ENCODE results near the gene NFIA. TPM values are rescaled to one million over a fixed set of nuclear protein-coding genes. Genes with fewer than 3 reads are reported as not detected.

NFIA gene
- total and polyA plus RNA-seq, 2 donors (not counting 1 experiment from before 2014, with no cell fraction given): 5.4 to 11.0 TPM

GRCh38 chr1:61330018-61330417 lies 247.7 kb downstream of the NFIA start:
- Histone ChIP-seq H3K79me2 (ENCODE audit: control insufficient read depth, insufficient read depth, low read length) (no peaks in the 10 kb centered on the region), H2AFZ (ENCODE audit: low read length) (no peak overlapping the region), H3K27me3 (ENCODE audit: control insufficient read depth, insufficient read depth, low read length) (no peaks in the 10 kb centered on the region), H4K20me1 (ENCODE audit: control insufficient read depth, extremely low read depth, insufficient read depth, low read length) (no peaks in the 10 kb centered on the region), H3K36me3 (ENCODE audit: control insufficient read depth, insufficient read depth, low read length) (no peaks in the 10 kb centered on the region), H3K4me1 (ENCODE audit: control insufficient read depth, extremely low read depth, insufficient read depth, low read length) (no peaks in the 10 kb centered on the region), H3K9ac (ENCODE audit: insufficient read depth, low read length) (no peak overlapping the region), H3K4me2 (ENCODE audit: extremely low read depth, insufficient read depth, low read length) (no peak overlapping the region), H3K4me3 (replicated peaks in 1 of 4; ENCODE audit: control extremely low read depth in 1 of 4, insufficient read depth in 1 of 4, low read depth in 3 of 4, low read length in 4 of 4) (no peak overlapping the region), H3K27ac (ENCODE audit: insufficient read depth, low read length) (no peak overlapping the region), H3K9me3 (ENCODE audit: control insufficient read depth, insufficient read depth, low read depth, low read length) (no peaks in the 10 kb centered on the region)
- DNase-seq (ENCODE audit: low read depth in 2 of 2): no peak
- TF ChIP-seq CTCF (conservative IDR thresholded peaks at IDR 0.05 in 1 of 2, IDR thresholded peaks at IDR 0.05 in 1 of 2; ENCODE audit: low read depth in 1 of 2, low read length in 2 of 2) (no peak), EZH2 (IDR thresholded peaks at IDR 0.05; ENCODE audit: low read length, missing control alignments) (no peak)

- Histone ChIP-seq H3K27me3 (ENCODE audit: control insufficient read depth, insufficient read depth, low read length) (no peaks in the 10 kb centered on the region), H3K9ac (ENCODE audit: insufficient read depth, low read length) (no peak overlapping the region), H3K36me3 (ENCODE audit: control insufficient read depth, insufficient read depth, low read length) (no peaks in the 10 kb centered on the region), H4K20me1 (ENCODE audit: control insufficient read depth, extremely low read depth, insufficient read depth, low read length) (no peaks in the 10 kb centered on the region), H3K4me1 (ENCODE audit: control insufficient read depth, extremely low read depth, insufficient read depth, low read length) (no peaks in the 10 kb centered on the region), H3K9me3 (ENCODE audit: control insufficient read depth, insufficient read depth, low read depth, low read length) (no peaks in the 10 kb centered on the region), H3K4me2 (ENCODE audit: extremely low read depth, insufficient read depth, low read length) (no peak overlapping the region), H3K27ac (ENCODE audit: insufficient read depth, low read length) (no peak overlapping the region), H3K4me3 (replicated peaks in 1 of 4; ENCODE audit: control extremely low read depth in 1 of 4, insufficient read depth in 1 of 4, low read depth in 3 of 4, low read length in 4 of 4) (no peak overlapping the region), H3K79me2 (ENCODE audit: control insufficient read depth, insufficient read depth, low read length) (no peaks in the 10 kb centered on the region), H2AFZ (ENCODE audit: low read length) (no peak overlapping the region)
- DNase-seq (ENCODE audit: low read depth in 2 of 2): no peak
- TF ChIP-seq CTCF (conservative IDR thresholded peaks at IDR 0.05 in 1 of 2, IDR thresholded peaks at IDR 0.05 in 1 of 2; ENCODE audit: low read depth in 1 of 2, low read length in 2 of 2) (no peak), EZH2 (IDR thresholded peaks at IDR 0.05; ENCODE audit: low read length, missing control alignments) (no peak)
Observed at GRCh38 chr1:61330571-61330970, 248.2 kb downstream of the NFIA start.

- H3K4me1 ChIP-seq (ENCODE audit: control insufficient read depth, extremely low read depth, insufficient read depth, low read length): peaks cover under 1% of the 10 kb centered on the region
- no peaks in the 10 kb centered on the region for H4K20me1 ChIP-seq (ENCODE audit: control insufficient read depth, extremely low read depth, insufficient read depth, low read length)
- peaks cover 5% of the 10 kb centered on the region for H3K27me3 ChIP-seq (ENCODE audit: control insufficient read depth, insufficient read depth, low read length)
- no peak overlapping the region for H3K27ac ChIP-seq (ENCODE audit: insufficient read depth, low read length)
- no peak overlapping the region for H3K9ac ChIP-seq (ENCODE audit: insufficient read depth, low read length)
- no peak for TF ChIP-seq CTCF (conservative IDR thresholded peaks at IDR 0.05 in 1 of 2, IDR thresholded peaks at IDR 0.05 in 1 of 2; ENCODE audit: low read depth in 1 of 2, low read length in 2 of 2)
- no peaks in the 10 kb centered on the region for H3K36me3 ChIP-seq (ENCODE audit: control insufficient read depth, insufficient read depth, low read length)
- H3K79me2 ChIP-seq (ENCODE audit: control insufficient read depth, insufficient read depth, low read length): no peaks in the 10 kb centered on the region
- H3K4me3 ChIP-seq (replicated peaks in 1 of 4; ENCODE audit: control extremely low read depth in 1 of 4, insufficient read depth in 1 of 4, low read depth in 3 of 4, low read length in 4 of 4): no peak overlapping the region
- no peak for DNase-seq (ENCODE audit: low read depth in 2 of 2)
- H2AFZ ChIP-seq (ENCODE audit: low read length): no peak overlapping the region
- H3K4me2 ChIP-seq (ENCODE audit: extremely low read depth, insufficient read depth, low read length): no peak overlapping the region
- no peaks in the 10 kb centered on the region for H3K9me3 ChIP-seq (ENCODE audit: control insufficient read depth, insufficient read depth, low read depth, low read length)
Observed at GRCh38 chr1:61332196-61332753, 249.9 kb downstream of the NFIA start.

Measured in fibroblast of lung (primary cell).